Fibroblast of pulmonary artery (primary cell): ENCODE measurements around the gene NOXA1.

ENCODE experiments used
- DNase-seq: peaks from one replicate; pipeline ENCODE4 v3.0.0-alpha.2; 2010; ENCODE audit warnings: low read depth
- H3K4me3 ChIP-seq: replicated peaks from 2 replicates; pipeline ENCODE4 v1.5.1; 2011; ENCODE audit warnings: low read depth, mild to moderate bottlenecking, control low read depth, low read length, moderate library complexity
- CTCF ChIP-seq: IDR thresholded peaks from 2 replicates; pipeline ENCODE4 v1.5.1; 2011; ENCODE audit warnings: mild to moderate bottlenecking, control low read depth, low read length, inconsistent platforms; ENCODE audit errors: missing control alignments

NOXA1 gene

GRCh38 chr9:137395666-137396010 is 27.6 kb upstream of the NOXA1 start:
- H3K4me3 ChIP-seq = no peak overlapping the region
- no peak for DNase-seq
- no peak for TF ChIP-seq CTCF

GRCh38 chr9:137396227-137396626 is 27.0 kb upstream of the NOXA1 start:
- peak; percentile 95 for DNase-seq
- no peak overlapping the region for H3K4me3 ChIP-seq
- no peak for TF ChIP-seq CTCF

- DNase-seq = no peak
- no peak overlapping the region for H3K4me3 ChIP-seq
- no peak for TF ChIP-seq CTCF
These were observed 26.4 kb upstream of the NOXA1 start for GRCh38 chr9:137396634-137397367.

- TF ChIP-seq CTCF = no peak
- no peak for DNase-seq
- no peak overlapping the region for H3K4me3 ChIP-seq
These were observed 25.3 kb upstream of the NOXA1 start for GRCh38 chr9:137397675-137398423.

GRCh38 chr9:137398561-137399468 is 24.4 kb upstream of the NOXA1 start:
- DNase-seq = no peak
- H3K4me3 ChIP-seq = no peak overlapping the region
- TF ChIP-seq CTCF = no peak

GRCh38 chr9:137402746-137403145 is 20.4 kb upstream of the NOXA1 start:
- H3K4me3 ChIP-seq = no peak overlapping the region
- DNase-seq = no peak
- TF ChIP-seq CTCF = no peak
